Coronary artery (tissue), 2 donors: ENCODE results near the gene CDH16.

Source experiments
- DNase-seq: peaks from one replicate; pipeline ENCODE4 v3.0.0-alpha.2; 2017; ENCODE audit warnings: low spot score
- H3K27ac ChIP-seq, 2 donors: fragments of 200-600 bp; sonication (generic); one replicate each; pipeline ENCODE4 v1.5.1; 2016 to 2019
- H3K4me3 ChIP-seq: fragments of 200-600 bp; sonication (generic); 2 replicates; pipeline ENCODE4 v1.5.1; 2016; ENCODE audit warnings: mild to moderate bottlenecking, moderate library complexity
- CTCF ChIP-seq: fragments of 200-600 bp; sonication (generic); IDR thresholded peaks from one replicate; pipeline ENCODE4 v1.5.1; 2019; ENCODE audit warnings: antibody characterized with exemption

The CDH16 gene, protein sequence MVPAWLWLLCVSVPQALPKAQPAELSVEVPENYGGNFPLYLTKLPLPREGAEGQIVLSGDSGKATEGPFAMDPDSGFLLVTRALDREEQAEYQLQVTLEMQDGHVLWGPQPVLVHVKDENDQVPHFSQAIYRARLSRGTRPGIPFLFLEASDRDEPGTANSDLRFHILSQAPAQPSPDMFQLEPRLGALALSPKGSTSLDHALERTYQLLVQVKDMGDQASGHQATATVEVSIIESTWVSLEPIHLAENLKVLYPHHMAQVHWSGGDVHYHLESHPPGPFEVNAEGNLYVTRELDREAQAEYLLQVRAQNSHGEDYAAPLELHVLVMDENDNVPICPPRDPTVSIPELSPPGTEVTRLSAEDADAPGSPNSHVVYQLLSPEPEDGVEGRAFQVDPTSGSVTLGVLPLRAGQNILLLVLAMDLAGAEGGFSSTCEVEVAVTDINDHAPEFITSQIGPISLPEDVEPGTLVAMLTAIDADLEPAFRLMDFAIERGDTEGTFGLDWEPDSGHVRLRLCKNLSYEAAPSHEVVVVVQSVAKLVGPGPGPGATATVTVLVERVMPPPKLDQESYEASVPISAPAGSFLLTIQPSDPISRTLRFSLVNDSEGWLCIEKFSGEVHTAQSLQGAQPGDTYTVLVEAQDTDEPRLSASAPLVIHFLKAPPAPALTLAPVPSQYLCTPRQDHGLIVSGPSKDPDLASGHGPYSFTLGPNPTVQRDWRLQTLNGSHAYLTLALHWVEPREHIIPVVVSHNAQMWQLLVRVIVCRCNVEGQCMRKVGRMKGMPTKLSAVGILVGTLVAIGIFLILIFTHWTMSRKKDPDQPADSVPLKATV

GRCh38 chr16:66918803-66919568 is at the start of gene CDH16:
CDH16 (minus strand) TSS chr16:66918885; CDS start chr16:66918065, 820 bp downstream.
- DNase-seq: no peak
- no peak within 1 kb of the TSS for H3K4me3 ChIP-seq
- H3K27ac ChIP-seq: peak within 1 kb of the TSS in 1 of 2 donors; percentile 98
- no peak for TF ChIP-seq CTCF

DNA sequence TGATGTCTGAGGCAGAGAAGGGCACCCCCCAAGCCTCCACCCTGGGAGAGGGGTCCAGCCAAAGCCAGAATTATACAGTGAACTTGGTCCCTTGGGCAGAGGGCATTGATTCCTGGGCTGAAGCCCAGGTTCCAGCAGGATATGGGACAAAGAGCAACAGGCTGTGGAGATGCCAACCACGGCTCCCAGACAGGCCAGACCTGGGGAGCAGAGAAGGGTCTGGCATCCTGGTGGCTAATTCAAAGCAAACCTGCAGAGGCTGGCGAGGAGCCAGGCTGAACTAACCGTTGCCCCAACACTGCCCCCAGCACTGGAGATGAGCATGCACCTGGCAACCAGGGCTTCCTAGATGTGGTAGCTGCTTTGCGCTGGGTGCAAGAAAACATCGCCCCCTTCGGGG is 45.4 kb upstream of the CDH16 start:
- no peak for DNase-seq
- H3K27ac ChIP-seq: no peak overlapping the region
- no peak for TF ChIP-seq CTCF
- H3K4me3 ChIP-seq: no peak overlapping the region

GRCh38 chr16:66961914-66962313 is 43.2 kb upstream of the CDH16 start:
- DNase-seq: no peak
- Histone ChIP-seq H3K27ac (peak overlapping the region in 1 of 2 donors; percentile 49), H3K4me3 (no peak overlapping the region)
- TF ChIP-seq CTCF: no peak

- Histone ChIP-seq H3K4me3 (no peak within 1 kb of the TSS), H3K27ac (peak within 1 kb of the TSS in 1 of 2 donors; percentile 60)
- DNase-seq: no peak
- TF ChIP-seq CTCF: no peak
Measured at GRCh38 chr16:66961065-66961744, 42.5 kb upstream of the CDH16 start, which contains the start of gene CES3. CES3 (plus strand) TSS chr16:66961266; CDS start chr16:66961308, 42 bp downstream.

GRCh38 chr16:66960270-66960669 is 41.6 kb upstream of the CDH16 start:
- no peak overlapping the region for H3K4me3 ChIP-seq
- H3K27ac ChIP-seq: peak overlapping the region in 1 of 2 donors; percentile 60

More at GRCh38 chr16:66960270-66960669, 41.6 kb upstream of the CDH16 start:
- no peak for DNase-seq
- TF ChIP-seq CTCF: no peak
